Neural progenitor cell (in vitro differentiated cells): ENCODE results near the gene LIMK2.

Experiments used
- EZH2 ChIP-seq: fragments of 200-600 bp; sonication (generic); IDR thresholded peaks from 2 replicates; pipeline ENCODE4 v1.6.1; 2017; ENCODE audit warnings: antibody characterized with exemption, mild to moderate bottlenecking, moderate library complexity
- EZH2phosphoT487 ChIP-seq: fragments of 200-600 bp; sonication (generic); IDR thresholded peaks from 2 replicates; pipeline ENCODE4 v1.6.1; 2017; ENCODE audit warnings: antibody characterized with exemption
- TF ChIP-seq, protein P1 (sequence below): fragments of 200-600 bp; sonication (generic); IDR thresholded peaks from 2 replicates; pipeline ENCODE4 v1.5.1; 2017; ENCODE audit warnings: antibody characterized with exemption, mild to moderate bottlenecking

DNA sequence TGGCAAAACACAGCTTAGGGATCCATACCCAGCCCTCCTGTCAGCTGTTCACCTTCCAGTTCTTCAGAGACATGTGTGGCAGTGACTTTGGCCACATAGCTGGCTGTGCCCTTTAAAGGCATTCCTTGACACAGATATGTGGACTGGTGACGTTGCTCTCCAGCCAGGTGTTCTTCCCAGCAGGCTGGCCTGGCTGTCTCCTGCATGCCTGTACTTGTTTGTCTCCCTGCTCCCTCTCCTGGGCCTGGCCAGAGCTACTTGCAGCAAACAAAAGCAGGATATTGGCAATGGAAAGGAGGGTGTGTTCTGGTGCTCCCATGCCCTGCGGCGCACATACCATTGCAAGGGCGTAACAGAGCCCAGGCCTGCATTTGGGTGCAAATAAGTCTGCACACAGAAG, 41.9 kb downstream of the LIMK2 start:
- TF ChIP-seq, protein P1, sequence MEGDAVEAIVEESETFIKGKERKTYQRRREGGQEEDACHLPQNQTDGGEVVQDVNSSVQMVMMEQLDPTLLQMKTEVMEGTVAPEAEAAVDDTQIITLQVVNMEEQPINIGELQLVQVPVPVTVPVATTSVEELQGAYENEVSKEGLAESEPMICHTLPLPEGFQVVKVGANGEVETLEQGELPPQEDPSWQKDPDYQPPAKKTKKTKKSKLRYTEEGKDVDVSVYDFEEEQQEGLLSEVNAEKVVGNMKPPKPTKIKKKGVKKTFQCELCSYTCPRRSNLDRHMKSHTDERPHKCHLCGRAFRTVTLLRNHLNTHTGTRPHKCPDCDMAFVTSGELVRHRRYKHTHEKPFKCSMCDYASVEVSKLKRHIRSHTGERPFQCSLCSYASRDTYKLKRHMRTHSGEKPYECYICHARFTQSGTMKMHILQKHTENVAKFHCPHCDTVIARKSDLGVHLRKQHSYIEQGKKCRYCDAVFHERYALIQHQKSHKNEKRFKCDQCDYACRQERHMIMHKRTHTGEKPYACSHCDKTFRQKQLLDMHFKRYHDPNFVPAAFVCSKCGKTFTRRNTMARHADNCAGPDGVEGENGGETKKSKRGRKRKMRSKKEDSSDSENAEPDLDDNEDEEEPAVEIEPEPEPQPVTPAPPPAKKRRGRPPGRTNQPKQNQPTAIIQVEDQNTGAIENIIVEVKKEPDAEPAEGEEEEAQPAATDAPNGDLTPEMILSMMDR, result no peak
- TF ChIP-seq EZH2, result no peak
- no peak for TF ChIP-seq EZH2phosphoT487
